Neuronal stem cell (in vitro differentiated cells): Measurements from ENCODE around the gene TAGLN2.

ENCODE experiments used
- DNase-seq: peaks from one replicate; pipeline ENCODE4 v3.0.0-alpha.2; 2013; ENCODE audit warnings: low spot score
- H2AFZ ChIP-seq: one replicate; pipeline ENCODE4 v1.6.1; 2013; ENCODE audit warnings: mild to moderate bottlenecking, low read length, inconsistent platforms
- H2AK5ac ChIP-seq: 2 replicates; pipeline ENCODE4 v1.6.1; 2013; ENCODE audit warnings: low read depth, mild to moderate bottlenecking, inconsistent platforms, low read length, moderate library complexity, mixed read lengths
- H2BK120ac ChIP-seq: 2 replicates; pipeline ENCODE4 v1.6.1; 2013; ENCODE audit warnings: low read depth, mild to moderate bottlenecking, inconsistent platforms, low read length, moderate library complexity, mixed read lengths
- H2BK12ac ChIP-seq: one replicate; pipeline ENCODE4 v1.6.1; 2013; ENCODE audit warnings: low read length, inconsistent platforms
- H2BK15ac ChIP-seq: 2 replicates; pipeline ENCODE4 v1.6.1; 2013; ENCODE audit warnings: mild to moderate bottlenecking, low read length, inconsistent platforms, mixed read lengths
- H2BK5ac ChIP-seq: one replicate; pipeline ENCODE4 v1.6.1; 2013; ENCODE audit warnings: inconsistent platforms, mild to moderate bottlenecking, low read length, moderate library complexity
- H3K14ac ChIP-seq: one replicate; pipeline ENCODE4 v1.6.1; 2013; ENCODE audit warnings: low read length, inconsistent platforms
- H3K18ac ChIP-seq: 2 replicates; pipeline ENCODE4 v1.6.1; 2013; ENCODE audit warnings: low read length, inconsistent platforms
- H3K23ac ChIP-seq: 2 replicates; pipeline ENCODE4 v1.6.1; 2013; ENCODE audit warnings: low read depth, mild to moderate bottlenecking, mixed read lengths, low read length, inconsistent platforms; ENCODE audit not compliant: poor library complexity
- H3K27ac ChIP-seq: replicated peaks from 3 replicates; pipeline ENCODE4 v1.5.1; 2013; ENCODE audit warnings: low read length, inconsistent platforms
- H3K27me3 ChIP-seq, 3 experiments: 2 replicates each; pipeline ENCODE4 v1.6.1; 2013; ENCODE audit warnings: low read length in 3 of 3, mild to moderate bottlenecking in 2 of 3, inconsistent platforms in 1 of 3, low read depth in 1 of 3, mixed read lengths in 1 of 3, moderate library complexity in 1 of 3; ENCODE audit not compliant: control insufficient read depth in 3 of 3, insufficient read depth in 3 of 3
- H3K36me3 ChIP-seq, 2 donors: replicated peaks in 1 of 2; 2 replicates each; pipeline ENCODE4 v1.6.1; 2013; ENCODE audit warnings: low read length in 2 of 2; ENCODE audit not compliant: control insufficient read depth in 2 of 2, insufficient read depth in 2 of 2
- H3K4ac ChIP-seq: 2 replicates; pipeline ENCODE4 v1.6.1; 2013; ENCODE audit warnings: inconsistent platforms, mild to moderate bottlenecking, low read length, moderate library complexity
- H3K4me1 ChIP-seq, 2 donors: 1 replicate in 1 of 2; 2 replicates in 1 of 2; pipeline ENCODE4 v1.6.1; 2013; ENCODE audit warnings: low read length in 2 of 2, low read depth in 1 of 2; ENCODE audit not compliant: control insufficient read depth in 2 of 2, insufficient read depth in 1 of 2
- H3K4me2 ChIP-seq: one replicate; pipeline ENCODE4 v1.6.1; 2013; ENCODE audit warnings: mild to moderate bottlenecking, low read length, inconsistent platforms; ENCODE audit not compliant: insufficient read depth, poor library complexity, severe bottlenecking
- H3K4me3 ChIP-seq, 2 donors: 2 replicates each; pipeline ENCODE4 v1.5.1; 2013; ENCODE audit warnings: low read length in 2 of 2, mild to moderate bottlenecking in 2 of 2, inconsistent platforms in 1 of 2, moderate library complexity in 1 of 2
- H3K79me1 ChIP-seq: one replicate; pipeline ENCODE4 v1.6.1; 2013; ENCODE audit warnings: low read depth, mild to moderate bottlenecking, inconsistent platforms, low read length, moderate library complexity
- H3K9ac ChIP-seq: one replicate; pipeline ENCODE4 v1.6.1; 2013; ENCODE audit warnings: mild to moderate bottlenecking, low read depth, low read length, inconsistent platforms; ENCODE audit not compliant: poor library complexity
- H3K9me3 ChIP-seq, 2 donors: replicated peaks in 1 of 2; 2 replicates each; pipeline versions ENCODE3 to v1.6.1; 2013; ENCODE audit warnings: low read length in 2 of 2, mild to moderate bottlenecking in 2 of 2, inconsistent platforms in 1 of 2, low read depth in 1 of 2, mixed read lengths in 1 of 2, moderate library complexity in 1 of 2; ENCODE audit not compliant: control insufficient read depth in 2 of 2, insufficient read depth in 1 of 2
- H4K8ac ChIP-seq: one replicate; pipeline ENCODE4 v1.6.1; 2013; ENCODE audit warnings: low read depth, mild to moderate bottlenecking, inconsistent platforms, low read length, moderate library complexity
- H4K91ac ChIP-seq: one replicate; pipeline ENCODE4 v1.6.1; 2013; ENCODE audit warnings: low read length, low read depth, mild to moderate bottlenecking, inconsistent platforms; ENCODE audit not compliant: poor library complexity
- WGBS, 2 donors: extraction: QIAGEN DNeasy Blood & Tissue Kit; methylation state at CpG; one replicate each; pipeline ENCODE4 v1.1.7; 2013; ENCODE audit warnings: missing lambda C conversion rate in 2 of 2, mixed read lengths in 1 of 2; ENCODE audit not compliant: insufficient read length in 2 of 2, insufficient replicate concordance in 1 of 2; ENCODE audit errors: extremely low coverage in 2 of 2; 5-methylcytosine and 5-hydroxymethylcytosine counted together

TAGLN2 gene

DNA sequence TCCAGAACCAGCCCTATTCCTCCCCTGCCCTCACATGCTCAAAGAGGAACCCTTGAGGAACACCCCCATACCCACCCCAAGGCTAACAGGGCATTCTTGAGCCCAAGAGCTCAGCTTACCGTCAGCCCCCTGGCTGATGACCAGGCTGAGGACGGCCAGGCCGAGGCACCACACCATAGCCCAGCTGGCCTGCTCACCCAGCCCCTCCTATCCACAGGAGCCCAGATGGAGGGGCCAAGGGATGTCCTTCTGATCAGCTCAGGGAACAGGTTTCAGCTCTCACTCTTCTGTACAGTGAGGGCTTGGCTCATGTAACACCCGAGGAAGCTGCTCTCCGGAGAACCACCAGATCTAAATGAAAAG, 18.0 kb upstream of the TAGLN2 start:
- no peak overlapping the region for H3K4me3 ChIP-seq
- H3K9me3 ChIP-seq, result no peaks in the 10 kb centered on the region
- H3K23ac ChIP-seq, result peak overlapping the region; percentile 49
- peak overlapping the region; percentile 31 for H2BK12ac ChIP-seq
- no peak overlapping the region for H3K18ac ChIP-seq
- no peak overlapping the region for H4K8ac ChIP-seq
- peaks cover 10% of the 10 kb centered on the region for H3K79me1 ChIP-seq
- H2BK120ac ChIP-seq, result no peak overlapping the region
- H2BK5ac ChIP-seq, result peak overlapping the region; percentile 62
- peak overlapping the region; percentile 23 for H3K4ac ChIP-seq
- H2AK5ac ChIP-seq, result peak overlapping the region; percentile 85
- H3K9ac ChIP-seq, result peak overlapping the region; percentile 24
- H3K4me1 ChIP-seq, result peaks cover 24 to 41% of the 10 kb centered on the region in 2 donors
- H2BK15ac ChIP-seq, result peak overlapping the region; percentile 31
- H3K27me3 ChIP-seq, result peaks cover 0 to 21% (median 0%) of the 10 kb centered on the region in 3 experiments
- H3K14ac ChIP-seq, result no peak overlapping the region
- H3K27ac ChIP-seq, result no peak overlapping the region
- H2AFZ ChIP-seq, result no peak overlapping the region
- DNase-seq, result no peak
- H4K91ac ChIP-seq, result no peak overlapping the region
- H3K4me2 ChIP-seq, result no peak overlapping the region
- no CpG with 5 or more reads among the region's 5 CpGs for WGBS, 2 donors
- H3K36me3 ChIP-seq, result peaks cover 2 to 5% of the 10 kb centered on the region in 2 donors

DNA sequence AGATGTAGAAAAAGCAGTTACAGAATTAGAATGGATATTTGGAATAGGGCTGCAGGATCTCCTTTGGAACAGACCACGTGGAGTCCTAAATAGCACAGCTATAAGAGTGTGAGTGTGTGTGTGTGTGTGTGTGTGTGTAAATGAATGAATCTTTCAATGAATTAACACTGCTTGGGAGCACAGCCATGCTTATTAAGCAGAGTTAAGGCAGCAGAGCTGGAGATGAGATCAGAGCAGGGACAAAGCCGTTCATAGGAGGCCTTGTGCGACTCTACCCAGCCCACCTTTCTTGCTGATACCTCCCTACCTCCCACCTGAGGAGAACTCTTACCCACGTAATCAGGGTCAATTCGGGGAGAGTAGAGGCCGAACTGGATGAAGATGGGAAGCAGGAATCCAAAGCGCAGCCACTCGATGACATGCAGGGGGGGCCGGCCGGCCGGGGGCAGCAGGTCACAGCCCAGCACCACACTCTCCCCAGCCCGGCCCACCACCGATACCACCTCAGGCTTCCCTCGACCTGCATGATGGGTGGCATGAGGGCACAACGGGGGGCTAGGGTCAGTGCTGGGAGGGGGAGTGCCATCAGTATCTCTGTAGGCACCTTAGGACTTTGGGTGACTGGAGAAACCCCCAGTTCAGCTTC, 17.4 kb upstream of the TAGLN2 start:
- H3K27ac ChIP-seq, result peak overlapping the region; percentile 1
- peak overlapping the region; percentile 21 for H3K4me2 ChIP-seq
- no peak overlapping the region for H2AFZ ChIP-seq
- H2BK120ac ChIP-seq, result no peak overlapping the region
- peaks cover 24 to 46% of the 10 kb centered on the region in 2 donors for H3K4me1 ChIP-seq
- peaks cover 10% of the 10 kb centered on the region for H3K79me1 ChIP-seq
- peak overlapping the region; percentile 62 for H2BK5ac ChIP-seq
- peak overlapping the region; percentile 31 for H2BK15ac ChIP-seq
- no peak for DNase-seq
- H3K14ac ChIP-seq, result no peak overlapping the region
- H3K18ac ChIP-seq, result peak overlapping the region; percentile 62
- peak overlapping the region; percentile 85 for H2AK5ac ChIP-seq
- H3K23ac ChIP-seq, result no peak overlapping the region
- H3K4me3 ChIP-seq, result no peak overlapping the region
- H3K4ac ChIP-seq, result no peak overlapping the region
- H3K27me3 ChIP-seq, result peaks cover 0 to 16% (median 0%) of the 10 kb centered on the region in 3 experiments
- H2BK12ac ChIP-seq, result peak overlapping the region; percentile 63
- H3K9ac ChIP-seq, result no peak overlapping the region
- peaks cover 2 to 5% of the 10 kb centered on the region in 2 donors for H3K36me3 ChIP-seq
- no peaks in the 10 kb centered on the region for H3K9me3 ChIP-seq
- H4K91ac ChIP-seq, result no peak overlapping the region
- WGBS, 2 donors, result no CpG with 5 or more reads among the region's 15 CpGs
- H4K8ac ChIP-seq, result no peak overlapping the region

DNA sequence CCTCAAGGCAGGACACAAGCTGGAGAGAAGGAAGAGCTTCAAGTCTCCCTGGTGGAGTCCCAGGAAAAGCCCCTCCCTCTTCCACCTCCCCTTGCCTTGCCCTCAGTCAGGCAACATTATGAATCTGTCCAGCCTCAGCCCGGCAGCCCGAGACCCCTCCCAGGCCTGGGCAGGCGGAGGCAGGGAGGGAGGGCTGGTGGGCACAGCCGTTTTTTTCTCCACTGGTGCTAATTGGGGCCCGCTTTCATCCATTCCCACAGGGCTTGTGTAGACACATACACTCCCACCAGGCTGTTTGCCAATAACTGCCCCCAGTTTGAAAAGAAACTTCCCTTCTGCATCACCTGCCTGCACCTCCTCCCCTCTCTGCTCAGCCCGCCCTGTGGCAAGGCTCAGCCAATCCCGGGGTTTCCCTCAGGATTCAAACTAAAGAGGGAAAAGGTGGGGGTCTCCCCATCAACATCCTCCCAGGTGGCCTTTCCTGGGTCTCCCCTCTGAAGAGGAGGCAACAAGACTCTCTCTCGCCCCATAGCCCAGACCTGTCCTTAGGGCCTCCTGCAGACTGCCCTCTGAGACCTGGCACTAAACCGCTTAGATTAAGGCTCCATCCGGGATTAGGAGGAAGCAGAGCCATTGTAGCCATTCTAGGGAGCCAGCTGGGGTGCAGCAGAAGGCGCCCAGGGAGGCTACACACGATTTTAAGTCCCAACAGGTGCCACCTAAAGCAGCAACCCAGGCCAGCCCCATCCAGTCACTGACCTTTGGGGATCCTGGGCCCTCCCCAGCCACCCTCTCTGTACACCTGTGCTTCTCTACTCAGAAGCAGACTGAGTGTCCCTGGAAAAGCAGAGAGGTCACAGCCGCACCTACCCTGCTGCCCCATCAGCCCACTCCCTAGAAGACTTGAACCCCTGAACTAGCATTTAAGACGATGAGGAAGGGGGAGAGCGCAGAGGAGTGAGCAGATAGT, 16.6 kb upstream of the TAGLN2 start:
- DNase-seq, result no peak
- H3K4ac ChIP-seq, result no peak overlapping the region
- H3K27ac ChIP-seq, result peak overlapping the region; percentile 49
- H3K79me1 ChIP-seq, result peaks cover 10% of the 10 kb centered on the region
- peak overlapping the region; percentile 51 for H2AK5ac ChIP-seq
- H3K36me3 ChIP-seq, result peaks cover 2 to 5% of the 10 kb centered on the region in 2 donors
- H3K23ac ChIP-seq, result no peak overlapping the region
- no peak overlapping the region for H4K8ac ChIP-seq
- H3K4me2 ChIP-seq, result peak overlapping the region; percentile 29
- H3K4me3 ChIP-seq, result peak overlapping the region in 1 of 2 donors; percentile 20
- no peak overlapping the region for H3K9ac ChIP-seq
- H2AFZ ChIP-seq, result peak overlapping the region; percentile 84
- H2BK5ac ChIP-seq, result peak overlapping the region; percentile 2
- peaks cover 0 to 9% (median 0%) of the 10 kb centered on the region in 3 experiments for H3K27me3 ChIP-seq
- WGBS, 2 donors, result no CpG with 5 or more reads among the region's 15 CpGs
- no peak overlapping the region for H2BK12ac ChIP-seq
- peak overlapping the region; percentile 82 for H2BK15ac ChIP-seq
- no peaks in the 10 kb centered on the region for H3K9me3 ChIP-seq
- H4K91ac ChIP-seq, result no peak overlapping the region
- peak overlapping the region; percentile 76 for H3K18ac ChIP-seq
- peak overlapping the region; percentile 20 for H2BK120ac ChIP-seq
- H3K14ac ChIP-seq, result no peak overlapping the region
- peaks cover 28 to 54% of the 10 kb centered on the region in 2 donors for H3K4me1 ChIP-seq

DNA sequence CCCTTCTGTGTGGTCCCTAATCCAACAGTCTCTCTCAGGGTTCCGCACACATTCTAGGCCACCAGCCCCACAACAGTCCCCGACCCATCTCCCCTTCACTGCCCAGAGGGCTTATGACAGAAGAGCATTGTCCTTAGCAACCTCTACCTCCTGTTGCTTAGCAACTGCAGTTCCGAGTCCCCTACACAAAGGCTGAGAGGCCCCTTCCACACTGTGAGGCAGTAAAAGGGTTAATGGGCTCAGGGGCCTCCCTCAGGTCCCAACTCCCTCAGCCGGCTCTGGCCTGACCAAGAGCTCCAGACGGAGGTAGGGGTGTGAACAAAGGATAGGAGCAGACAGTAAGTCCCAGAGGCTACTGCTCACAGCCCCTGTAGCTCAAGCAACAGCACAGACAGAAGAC, 15.8 kb upstream of the TAGLN2 start:
- H3K9me3 ChIP-seq, result no peaks in the 10 kb centered on the region
- no peak overlapping the region for H4K8ac ChIP-seq
- H2BK120ac ChIP-seq, result no peak overlapping the region
- H2BK12ac ChIP-seq, result no peak overlapping the region
- peak overlapping the region; percentile 4 for H2BK15ac ChIP-seq
- peak; percentile 56 for DNase-seq
- peak overlapping the region; percentile 29 for H3K4me2 ChIP-seq
- no peak overlapping the region for H4K91ac ChIP-seq
- peak overlapping the region; percentile 84 for H2AFZ ChIP-seq
- H3K4me3 ChIP-seq, result peak overlapping the region in 1 of 2 donors; percentile 20
- H3K79me1 ChIP-seq, result peaks cover 10% of the 10 kb centered on the region
- no peak overlapping the region for H3K4ac ChIP-seq
- H3K18ac ChIP-seq, result peak overlapping the region; percentile 0
- H3K4me1 ChIP-seq, result peaks cover 32 to 57% of the 10 kb centered on the region in 2 donors
- no peak overlapping the region for H3K14ac ChIP-seq
- no peak overlapping the region for H3K9ac ChIP-seq
- peak overlapping the region; percentile 0 for H2AK5ac ChIP-seq
- peak overlapping the region; percentile 49 for H3K27ac ChIP-seq
- no peak overlapping the region for H3K23ac ChIP-seq
- peaks cover 4 to 5% of the 10 kb centered on the region in 2 donors for H3K36me3 ChIP-seq
- WGBS, 2 donors, result no CpG with 5 or more reads among the region's 5 CpGs
- H3K27me3 ChIP-seq, result peaks cover 0 to 2% (median 0%) of the 10 kb centered on the region in 3 experiments
- no peak overlapping the region for H2BK5ac ChIP-seq
